ENCODE data around the gene CYB561D2.

DNA sequence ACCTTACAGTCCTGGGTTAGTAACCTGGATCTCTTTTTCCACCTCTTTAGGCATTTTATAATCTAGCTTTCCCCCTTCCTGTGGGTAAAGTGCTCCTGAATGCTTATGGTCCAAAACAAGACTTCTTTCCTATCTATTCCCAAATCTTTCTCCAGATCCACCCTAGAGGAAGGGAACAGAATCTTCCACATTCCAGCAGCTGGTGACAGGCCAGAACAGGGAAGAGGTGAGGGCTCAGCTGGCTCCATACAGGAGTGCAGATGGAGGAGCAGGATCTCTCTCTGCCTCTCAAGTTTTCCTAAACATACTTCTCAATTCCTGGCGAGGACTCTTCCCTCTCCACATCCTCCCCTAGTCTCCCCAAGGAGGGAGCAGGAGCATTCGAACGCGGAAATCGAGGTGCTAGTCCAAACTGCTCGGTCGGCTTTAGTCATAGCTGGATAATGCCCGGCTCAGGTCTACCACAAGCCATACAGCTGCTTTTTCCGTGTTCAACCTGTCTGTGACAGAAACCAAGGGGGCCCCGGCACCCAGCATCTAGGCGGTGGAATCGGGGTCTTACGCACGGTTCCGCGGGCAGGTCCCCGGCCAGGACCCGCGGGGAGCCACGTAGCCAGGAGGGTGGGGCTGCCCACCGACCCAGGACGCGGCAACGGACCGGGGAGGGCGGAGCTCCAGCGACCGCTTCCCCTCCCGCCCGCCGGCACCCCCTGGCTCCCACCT is 14.0 kb upstream of the CYB561D2 start:
- TF ChIP-seq EZH2 (IDR thresholded peaks at IDR 0.05; ENCODE audit: insufficient read depth, poor library complexity, severe bottlenecking) (no peak), EZH2phosphoT487 (IDR thresholded peaks at IDR 0.05; ENCODE audit: insufficient read depth, low read depth) (no peak)
